GM18508 (cell line): ENCODE measurements around the gene NFS1.
"Not testable (repeated sequence)": the region's sequence is repeated elsewhere in the genome, so short reads cannot be mapped to it uniquely, and the experiment has no call there.

ENCODE experiments used
- ATAC-seq: cut with Tn5 transposase; IDR thresholded peaks from one replicate; pipeline ENCODE4 v1.9.1; 2021; ENCODE audit warnings: moderate number of reproducible peaks; ENCODE audit not compliant: insufficient read depth, unreplicated experiment

The NFS1 gene

GRCh38 chr20:35710884-35711587 lies 11.9 kb upstream of the NFS1 start:
- no peak for ATAC-seq

- ATAC-seq: no peak
Observed at GRCh38 chr20:35710039-35710438, 10.9 kb upstream of the NFS1 start.

GRCh38 chr20:35709259-35709658 lies 10.1 kb upstream of the NFS1 start:
- ATAC-seq: no peak

GRCh38 chr20:35708502-35708901 lies 9.3 kb upstream of the NFS1 start:
- ATAC-seq: no peak

- ATAC-seq: not testable (repeated sequence)
Observed at GRCh38 chr20:35706591-35707529, 7.7 kb upstream of the NFS1 start.

- ATAC-seq: not testable (repeated sequence)
Observed at GRCh38 chr20:35705894-35706293, 6.7 kb upstream of the NFS1 start.

- no peak for ATAC-seq
Observed at GRCh38 chr20:35704514-35705261, 5.5 kb upstream of the NFS1 start.

- no peak for ATAC-seq
Observed at GRCh38 chr20:35702824-35703695, 3.9 kb upstream of the NFS1 start.

- ATAC-seq: no peak
Observed at GRCh38 chr20:35702051-35702823, 3.1 kb upstream of the NFS1 start.

GRCh38 chr20:35700625-35701148 lies 1.5 kb upstream of the NFS1 start:
- ATAC-seq: no peak

GRCh38 chr20:35699957-35700624 lies 939 bp upstream of the NFS1 start:
- no peak for ATAC-seq

GRCh38 chr20:35698298-35699126 lies 640 bp downstream of the NFS1 start:
- ATAC-seq: no peak

- no peak for ATAC-seq
Observed at GRCh38 chr20:35697696-35698297, 1.4 kb downstream of the NFS1 start.

- ATAC-seq: no peak
Observed at GRCh38 chr20:35695978-35696377, 3.2 kb downstream of the NFS1 start.

GRCh38 chr20:35695245-35695749 lies 3.9 kb downstream of the NFS1 start:
- ATAC-seq: no peak

GRCh38 chr20:35690265-35690664 lies 8.9 kb downstream of the NFS1 start:
- ATAC-seq: no peak

GRCh38 chr20:35686872-35687271 lies 12.3 kb downstream of the NFS1 start:
- not testable (repeated sequence) for ATAC-seq
